SK-N-SH treated with all-trans-retinoic acid at 6 μM for 48 hours (cell line): ENCODE data around the gene ALDH16A1.

Experiments used
- ARNTL ChIP-seq: fragments of 450-650 bp; formaldehyde crosslinking; IDR thresholded peaks from 2 replicates; pipeline ENCODE4 v1.5.0; 2020; ENCODE audit warnings: low read depth, mild to moderate bottlenecking, moderate library complexity, borderline replicate concordance
- PPARA ChIP-seq: fragments of 250-450 bp; sonication (Bioruptor Pico); IDR thresholded peaks from 2 replicates; pipeline ENCODE4 v1.5.0; 2020; ENCODE audit warnings: mild to moderate bottlenecking, borderline replicate concordance
- RARB ChIP-seq: fragments of 250-450 bp; sonication (Bioruptor Pico); IDR thresholded peaks from 2 replicates; pipeline ENCODE4 v1.8.0; 2021; ENCODE audit warnings: mild to moderate bottlenecking, moderate library complexity
- ZFP3 ChIP-seq: fragments of 250-450 bp; sonication (Bioruptor Pico); IDR thresholded peaks from 2 replicates; pipeline ENCODE4 v1.5.0; 2020; ENCODE audit warnings: mild to moderate bottlenecking, moderate library complexity
- ZFP30 ChIP-seq: fragments of 450-650 bp; formaldehyde crosslinking; IDR thresholded peaks from 2 replicates; pipeline ENCODE4 v1.5.0; 2022; ENCODE audit warnings: mild to moderate bottlenecking, moderate library complexity
- TF ChIP-seq, protein P1 (sequence below): fragments of 250-450 bp; sonication (Bioruptor Pico); IDR thresholded peaks from 2 replicates; pipeline ENCODE4 v1.8.0; 2020; ENCODE audit warnings: mild to moderate bottlenecking, moderate library complexity, borderline replicate concordance
- TF ChIP-seq, protein P2 (sequence below): fragments of 250-450 bp; sonication (Bioruptor Pico); IDR thresholded peaks from 2 replicates; pipeline ENCODE4 v1.5.0; 2020; ENCODE audit warnings: mild to moderate bottlenecking, moderate library complexity

DNA sequence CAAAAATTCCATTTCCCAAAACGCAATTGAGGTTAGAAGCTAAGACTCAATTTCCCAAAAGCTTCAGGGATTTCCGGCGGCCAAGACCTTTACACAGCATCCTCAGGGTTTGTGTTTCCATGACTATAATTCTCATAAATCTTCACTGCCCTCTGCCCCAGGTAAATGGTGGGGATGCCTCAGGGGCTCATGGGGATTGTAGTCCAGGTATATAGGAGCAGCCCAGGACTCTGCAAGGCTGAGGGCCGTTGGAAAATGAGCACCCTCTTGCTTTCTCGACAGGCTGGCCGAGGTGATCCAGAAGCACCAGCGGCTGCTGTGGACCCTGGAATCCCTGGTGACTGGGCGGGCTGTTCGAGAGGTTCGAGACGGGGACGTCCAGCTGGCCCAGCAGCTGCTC, 6.4 kb downstream of the ALDH16A1 start:
- TF ChIP-seq, protein P1, sequence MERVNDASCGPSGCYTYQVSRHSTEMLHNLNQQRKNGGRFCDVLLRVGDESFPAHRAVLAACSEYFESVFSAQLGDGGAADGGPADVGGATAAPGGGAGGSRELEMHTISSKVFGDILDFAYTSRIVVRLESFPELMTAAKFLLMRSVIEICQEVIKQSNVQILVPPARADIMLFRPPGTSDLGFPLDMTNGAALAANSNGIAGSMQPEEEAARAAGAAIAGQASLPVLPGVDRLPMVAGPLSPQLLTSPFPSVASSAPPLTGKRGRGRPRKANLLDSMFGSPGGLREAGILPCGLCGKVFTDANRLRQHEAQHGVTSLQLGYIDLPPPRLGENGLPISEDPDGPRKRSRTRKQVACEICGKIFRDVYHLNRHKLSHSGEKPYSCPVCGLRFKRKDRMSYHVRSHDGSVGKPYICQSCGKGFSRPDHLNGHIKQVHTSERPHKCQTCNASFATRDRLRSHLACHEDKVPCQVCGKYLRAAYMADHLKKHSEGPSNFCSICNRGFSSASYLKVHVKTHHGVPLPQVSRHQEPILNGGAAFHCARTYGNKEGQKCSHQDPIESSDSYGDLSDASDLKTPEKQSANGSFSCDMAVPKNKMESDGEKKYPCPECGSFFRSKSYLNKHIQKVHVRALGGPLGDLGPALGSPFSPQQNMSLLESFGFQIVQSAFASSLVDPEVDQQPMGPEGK = no peak
- no peak for TF ChIP-seq ZFP30
- no peak for TF ChIP-seq ZFP3
- TF ChIP-seq ARNTL = no peak
- TF ChIP-seq RARB (CRISPR knock-in tag) = no peak
- TF ChIP-seq, protein P2, sequence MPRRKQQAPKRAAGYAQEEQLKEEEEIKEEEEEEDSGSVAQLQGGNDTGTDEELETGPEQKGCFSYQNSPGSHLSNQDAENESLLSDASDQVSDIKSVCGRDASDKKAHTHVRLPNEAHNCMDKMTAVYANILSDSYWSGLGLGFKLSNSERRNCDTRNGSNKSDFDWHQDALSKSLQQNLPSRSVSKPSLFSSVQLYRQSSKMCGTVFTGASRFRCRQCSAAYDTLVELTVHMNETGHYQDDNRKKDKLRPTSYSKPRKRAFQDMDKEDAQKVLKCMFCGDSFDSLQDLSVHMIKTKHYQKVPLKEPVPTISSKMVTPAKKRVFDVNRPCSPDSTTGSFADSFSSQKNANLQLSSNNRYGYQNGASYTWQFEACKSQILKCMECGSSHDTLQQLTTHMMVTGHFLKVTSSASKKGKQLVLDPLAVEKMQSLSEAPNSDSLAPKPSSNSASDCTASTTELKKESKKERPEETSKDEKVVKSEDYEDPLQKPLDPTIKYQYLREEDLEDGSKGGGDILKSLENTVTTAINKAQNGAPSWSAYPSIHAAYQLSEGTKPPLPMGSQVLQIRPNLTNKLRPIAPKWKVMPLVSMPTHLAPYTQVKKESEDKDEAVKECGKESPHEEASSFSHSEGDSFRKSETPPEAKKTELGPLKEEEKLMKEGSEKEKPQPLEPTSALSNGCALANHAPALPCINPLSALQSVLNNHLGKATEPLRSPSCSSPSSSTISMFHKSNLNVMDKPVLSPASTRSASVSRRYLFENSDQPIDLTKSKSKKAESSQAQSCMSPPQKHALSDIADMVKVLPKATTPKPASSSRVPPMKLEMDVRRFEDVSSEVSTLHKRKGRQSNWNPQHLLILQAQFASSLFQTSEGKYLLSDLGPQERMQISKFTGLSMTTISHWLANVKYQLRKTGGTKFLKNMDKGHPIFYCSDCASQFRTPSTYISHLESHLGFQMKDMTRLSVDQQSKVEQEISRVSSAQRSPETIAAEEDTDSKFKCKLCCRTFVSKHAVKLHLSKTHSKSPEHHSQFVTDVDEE (CRISPR knock-in tag) = no peak
- no peak for TF ChIP-seq PPARA (CRISPR knock-in tag)
